ENCODE results near the gene SYCN.

SYCN gene

GRCh38 chr19:39171479-39172465, 32.3 kb downstream of the SYCN start:
- DNase-seq (ENCODE audit: low read depth): no peak

DNA sequence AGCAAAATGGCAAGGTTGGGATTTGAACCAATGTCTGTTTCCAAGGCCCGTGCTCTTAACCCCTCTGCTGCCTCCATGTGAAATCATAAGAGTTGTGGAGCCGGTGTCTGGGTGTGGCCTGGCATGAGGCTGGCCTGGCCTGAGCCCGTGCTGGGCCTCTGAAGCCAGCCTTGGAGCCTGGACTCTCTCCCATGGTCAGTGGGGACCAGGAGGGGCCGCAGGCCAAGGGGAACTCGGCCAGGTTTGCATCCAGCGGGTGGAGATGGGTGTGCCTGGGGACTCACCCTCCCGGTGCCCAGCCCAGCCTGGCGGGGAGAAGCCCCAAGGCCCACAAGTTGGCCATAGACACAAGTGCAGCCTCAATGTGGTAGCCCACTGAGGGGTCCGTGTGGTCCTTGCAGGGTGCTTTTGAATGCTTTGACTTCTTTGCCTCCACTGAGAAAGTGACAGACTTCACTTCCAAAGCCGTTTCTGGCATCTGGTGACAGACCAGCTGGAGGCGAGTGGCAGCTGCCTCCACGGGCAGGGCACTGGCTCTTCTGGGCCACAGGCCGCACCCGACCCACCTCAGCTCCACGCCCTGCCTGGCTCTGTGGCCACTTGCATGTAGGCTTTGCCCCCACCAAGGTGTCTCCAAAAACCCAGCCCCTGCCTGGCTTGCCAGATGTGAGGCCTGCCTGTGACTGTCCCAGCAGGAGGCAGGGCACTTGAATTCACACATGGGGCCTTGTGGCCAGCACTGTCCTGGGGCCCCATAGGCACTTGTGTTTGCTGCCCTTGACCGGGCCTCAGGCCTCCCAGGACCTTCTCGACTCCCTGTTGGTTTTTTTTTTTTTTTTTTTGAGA, 33.5 kb downstream of the SYCN start:
- no peak for DNase-seq (ENCODE audit: low read depth)

DNA sequence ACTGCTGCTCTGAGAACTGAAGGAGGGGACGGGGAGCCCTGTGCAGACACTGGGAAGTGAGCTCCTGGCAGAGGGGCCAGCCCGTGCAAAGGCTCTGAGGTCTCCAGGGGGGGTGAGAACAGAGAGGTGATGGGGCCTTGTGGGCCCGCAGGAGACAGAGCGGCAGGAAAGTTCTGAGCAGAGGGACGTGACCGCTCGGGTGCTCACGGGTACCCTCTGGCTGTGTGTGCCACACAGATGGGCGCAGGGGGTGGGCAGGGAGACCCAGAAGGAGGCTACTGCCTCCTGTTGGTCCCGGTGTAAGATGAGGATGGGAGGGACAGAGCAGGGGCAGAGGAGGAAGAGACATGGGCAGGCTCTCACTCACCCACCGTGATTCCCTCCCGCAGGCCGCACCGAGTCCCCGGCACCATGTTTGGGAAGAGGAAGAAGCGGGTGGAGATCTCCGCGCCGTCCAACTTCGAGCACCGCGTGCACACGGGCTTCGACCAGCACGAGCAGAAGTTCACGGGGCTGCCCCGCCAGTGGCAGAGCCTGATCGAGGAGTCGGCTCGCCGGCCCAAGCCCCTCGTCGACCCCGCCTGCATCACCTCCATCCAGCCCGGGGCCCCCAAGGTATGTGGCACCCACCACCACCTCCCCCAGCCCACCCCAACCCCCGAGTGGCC, 34.8 kb downstream of the SYCN start:
- no peak for DNase-seq (ENCODE audit: low read depth)

DNA sequence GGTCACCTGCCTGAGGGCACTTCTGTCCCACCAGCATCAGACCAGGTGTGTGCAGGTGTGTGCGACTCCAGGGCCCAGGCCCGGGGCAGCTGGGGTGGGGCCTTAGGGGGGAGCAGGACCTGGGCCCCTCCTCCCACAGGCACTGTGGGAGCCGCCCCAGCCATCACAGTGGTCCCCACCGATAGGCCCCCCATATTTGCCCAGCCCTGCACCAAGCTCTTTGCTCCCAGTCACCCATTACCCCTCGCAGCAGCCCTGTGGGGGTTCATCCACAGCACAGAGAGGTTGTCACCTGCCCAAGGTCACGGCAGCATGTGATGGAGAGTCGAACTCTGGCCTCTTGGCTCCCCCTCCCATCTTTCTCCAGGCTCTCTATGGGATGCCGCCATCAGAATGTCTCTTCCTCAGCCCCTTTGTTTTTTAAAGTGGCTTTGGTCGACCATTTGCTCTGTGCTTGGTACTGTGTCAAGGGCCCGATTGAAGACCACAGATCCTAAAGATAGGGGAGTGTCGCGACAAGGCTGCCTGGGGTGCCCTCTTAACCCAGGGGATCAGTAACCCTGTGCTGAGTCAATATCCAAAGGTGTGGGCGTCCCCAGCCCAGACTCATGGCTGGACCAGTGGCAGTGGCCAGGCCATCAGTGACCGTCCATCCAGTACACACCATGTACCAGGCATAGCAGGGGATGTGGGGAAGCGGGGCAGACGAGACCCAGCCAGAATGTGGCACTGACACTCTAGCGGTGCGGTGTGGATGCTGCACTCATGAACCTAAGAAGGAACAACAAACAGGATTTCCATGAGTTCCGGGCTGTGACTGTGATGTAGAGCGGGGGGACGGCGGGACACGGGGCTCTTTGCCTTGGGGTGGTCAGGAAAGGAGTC, 35.6 kb downstream of the SYCN start:
- DNase-seq (ENCODE audit: low read depth): no peak

DNA sequence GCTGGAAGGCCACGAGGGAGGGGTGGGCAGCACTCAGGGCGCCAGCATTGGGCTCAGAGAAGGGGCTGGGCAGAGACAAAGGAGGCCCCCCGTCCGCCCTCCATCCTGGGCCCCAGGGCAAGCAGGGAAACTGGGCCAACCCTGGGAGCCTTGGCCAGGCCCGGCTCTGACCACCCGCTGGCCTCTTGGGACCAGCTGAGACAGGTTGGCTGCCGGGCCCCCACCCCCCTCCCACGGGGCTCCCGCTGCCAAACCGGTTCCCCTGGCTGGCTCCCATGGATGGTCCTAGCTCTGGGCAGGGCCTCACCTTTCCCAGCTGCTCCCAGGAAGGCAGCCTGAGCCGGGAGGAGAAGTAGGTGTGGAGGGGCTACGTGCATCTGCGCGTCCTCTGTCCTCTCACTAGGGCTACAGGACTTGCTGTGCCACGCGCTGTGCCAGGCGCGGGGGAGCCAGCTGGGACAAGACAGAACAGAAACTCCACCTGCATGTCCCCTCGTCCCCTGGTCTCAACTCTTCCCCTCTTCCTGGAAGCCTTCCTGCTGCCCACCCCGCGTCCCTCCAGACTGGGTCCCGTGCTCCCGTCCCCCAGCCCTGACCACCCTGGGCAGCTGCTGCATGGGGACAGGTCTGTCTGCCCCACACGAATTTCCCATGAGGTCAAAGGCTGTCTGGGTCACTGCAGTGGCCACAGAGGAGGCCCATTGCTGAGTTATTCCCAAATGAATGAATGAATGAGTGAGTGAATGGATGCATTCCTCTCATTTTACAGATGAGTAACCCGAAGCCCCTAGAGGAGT, 36.4 kb downstream of the SYCN start:
- DNase-seq (ENCODE audit: low read depth): no peak

DNA sequence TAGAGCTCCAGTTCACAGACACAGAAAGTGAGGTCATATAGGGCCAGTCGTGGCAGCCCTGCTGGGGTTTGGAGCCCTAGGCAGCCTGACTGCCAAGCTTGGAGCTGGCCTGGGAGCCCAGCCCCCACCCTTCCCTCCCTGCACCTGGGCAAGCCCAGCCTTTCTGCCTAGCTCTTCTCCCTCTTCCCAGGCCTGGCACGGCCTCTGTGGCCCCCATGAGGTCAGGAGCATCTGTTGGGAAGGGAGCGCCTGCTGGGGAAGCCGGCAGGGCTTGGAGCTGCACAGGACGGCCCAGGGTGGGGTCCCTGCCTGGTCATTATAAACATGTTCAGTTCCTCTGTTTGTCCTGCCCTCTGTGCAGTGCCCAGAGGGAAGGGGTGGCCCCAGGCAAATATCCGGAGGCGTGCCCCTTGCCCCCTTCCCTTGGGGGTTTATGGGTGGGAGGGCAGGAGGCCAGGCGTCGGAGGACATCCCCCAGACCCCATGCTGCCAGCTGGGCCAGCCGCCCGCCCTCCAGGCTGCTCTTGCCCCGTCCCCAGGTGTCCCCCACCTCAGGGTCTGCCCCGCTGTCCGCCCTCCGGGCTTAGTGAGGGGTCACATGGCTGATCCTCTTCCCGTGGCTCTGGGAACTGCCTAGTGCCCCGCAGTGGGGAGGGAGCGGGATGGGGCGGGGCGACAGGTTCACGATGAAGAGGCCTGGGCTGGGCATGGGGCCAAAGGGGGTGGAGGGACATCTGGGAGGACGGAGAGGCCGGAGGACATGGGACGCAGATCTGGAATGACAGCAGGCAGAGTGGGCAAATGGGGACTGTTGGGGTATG, 37.3 kb downstream of the SYCN start:
- no peak for DNase-seq (ENCODE audit: low read depth)

DNA sequence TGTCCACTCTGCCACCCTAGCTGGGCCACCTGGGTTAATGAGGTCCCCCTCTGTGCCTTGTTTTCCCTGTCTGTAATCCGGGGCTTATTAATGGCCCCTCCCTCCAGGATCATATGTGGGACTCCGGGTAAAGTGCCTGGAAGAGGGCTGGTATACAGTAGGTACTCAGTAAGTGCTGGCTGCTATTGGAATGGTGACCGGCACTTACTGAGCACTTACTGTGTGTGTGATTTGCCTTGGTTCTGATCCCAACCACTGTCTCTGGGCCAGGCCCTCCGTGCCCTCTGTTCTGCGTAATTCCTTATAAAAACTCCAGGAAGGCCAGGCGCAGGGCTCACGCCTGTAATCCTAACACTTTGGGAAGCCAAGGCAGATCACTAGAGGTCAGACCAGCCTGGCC, 38.2 kb downstream of the SYCN start:
- DNase-seq (ENCODE audit: low read depth): no peak

DNA sequence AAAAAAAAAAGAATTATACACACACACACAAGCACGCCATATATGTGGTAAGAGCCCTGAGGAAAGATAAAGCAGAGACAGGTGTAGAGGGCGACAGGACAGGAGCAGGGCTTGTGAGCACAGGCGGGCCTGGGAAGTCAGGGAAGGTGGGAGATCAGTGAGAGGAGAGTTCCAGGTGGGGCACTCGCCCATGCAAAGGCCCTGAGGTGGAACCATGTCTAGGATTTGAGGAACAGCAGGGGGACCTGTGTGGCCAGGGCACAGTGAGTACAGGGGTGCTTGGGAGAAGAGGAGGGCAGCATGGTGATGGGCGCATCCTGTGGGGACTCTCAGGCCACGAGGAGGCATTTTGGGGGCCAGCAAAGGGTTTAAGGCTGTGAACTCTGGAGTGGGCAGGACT, 39.8 kb downstream of the SYCN start:
- DNase-seq (ENCODE audit: low read depth): no peak

- DNase-seq (ENCODE audit: low read depth): no peak
Measured at GRCh38 chr19:39163621-39164020, 40.4 kb downstream of the SYCN start.

- no peak for DNase-seq (ENCODE audit: low read depth)
Measured at GRCh38 chr19:39162441-39163043, 41.5 kb downstream of the SYCN start.

- no peak for DNase-seq (ENCODE audit: low read depth)
Measured at GRCh38 chr19:39160889-39161672, 43.0 kb downstream of the SYCN start.

DNA sequence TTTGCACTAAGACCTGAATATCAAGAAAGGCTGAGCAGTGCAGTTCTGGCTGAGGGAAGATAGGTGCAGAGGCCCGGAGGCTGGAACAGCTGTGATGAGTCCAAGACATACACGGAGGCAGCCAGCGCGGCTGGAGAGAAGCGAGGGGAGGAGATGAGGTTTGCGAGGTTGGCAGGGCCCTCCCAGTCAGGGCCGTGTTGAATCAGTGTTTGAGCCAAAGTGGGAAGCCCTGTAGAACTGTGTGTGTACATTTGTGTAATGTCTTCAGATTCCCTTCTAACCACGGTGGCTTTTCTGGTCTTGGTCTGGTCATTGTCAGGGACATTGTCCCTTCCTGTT, 43.6 kb downstream of the SYCN start:
- DNase-seq (ENCODE audit: low read depth): no peak

DNA sequence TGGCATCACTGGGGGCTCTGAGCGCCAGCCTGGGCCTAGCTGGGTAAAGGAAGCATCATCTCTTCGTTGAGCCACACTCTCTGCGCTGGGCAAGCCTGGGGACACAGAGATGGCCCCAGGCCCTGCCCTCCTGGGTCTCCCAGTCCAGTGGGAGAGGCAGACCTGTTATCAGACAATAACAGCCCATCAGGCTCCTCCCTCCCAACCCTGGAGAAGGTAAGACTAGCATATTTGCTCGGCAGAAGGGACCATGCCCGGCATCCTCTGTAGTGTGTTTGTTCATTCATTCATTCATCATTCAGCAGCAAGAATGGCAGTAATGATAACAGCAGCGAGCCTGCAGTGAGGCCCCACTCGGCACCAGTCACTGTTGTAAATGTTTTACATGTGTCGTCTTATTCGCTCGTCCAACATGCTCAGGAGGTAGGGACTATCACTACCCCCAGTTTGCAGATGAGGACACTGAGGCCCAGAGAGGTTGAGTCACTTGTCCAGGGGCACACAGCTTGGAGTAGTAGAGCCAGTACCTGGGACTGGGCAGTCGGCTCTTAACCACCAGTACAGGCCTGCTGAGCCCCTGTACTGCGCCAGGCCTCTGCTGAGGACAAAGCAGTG, 45.3 kb downstream of the SYCN start:
- DNase-seq (ENCODE audit: low read depth): no peak

DNA sequence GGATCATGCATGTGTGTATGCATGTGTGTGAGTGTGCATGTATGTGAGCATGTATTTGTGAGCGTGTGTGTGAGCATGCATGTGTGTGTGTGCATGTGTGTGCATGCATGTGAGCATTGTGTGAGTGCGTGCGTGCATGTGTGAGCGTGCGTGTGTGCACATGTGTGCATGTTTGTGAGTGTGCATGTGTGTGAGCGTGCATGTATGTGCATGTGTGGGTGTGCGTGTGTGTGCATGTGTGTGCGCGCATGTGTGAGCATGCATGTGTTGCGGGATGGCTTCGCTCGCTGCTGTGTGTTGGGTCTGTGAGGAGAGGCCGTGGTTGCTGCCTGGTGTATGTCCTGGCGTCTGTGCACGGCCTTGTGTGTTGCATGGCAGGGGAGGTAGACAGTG, 46.1 kb downstream of the SYCN start:
- DNase-seq (ENCODE audit: low read depth): no peak

GRCh38 chr19:39157275-39157996, 46.6 kb downstream of the SYCN start:
- DNase-seq (ENCODE audit: low read depth): no peak

DNA sequence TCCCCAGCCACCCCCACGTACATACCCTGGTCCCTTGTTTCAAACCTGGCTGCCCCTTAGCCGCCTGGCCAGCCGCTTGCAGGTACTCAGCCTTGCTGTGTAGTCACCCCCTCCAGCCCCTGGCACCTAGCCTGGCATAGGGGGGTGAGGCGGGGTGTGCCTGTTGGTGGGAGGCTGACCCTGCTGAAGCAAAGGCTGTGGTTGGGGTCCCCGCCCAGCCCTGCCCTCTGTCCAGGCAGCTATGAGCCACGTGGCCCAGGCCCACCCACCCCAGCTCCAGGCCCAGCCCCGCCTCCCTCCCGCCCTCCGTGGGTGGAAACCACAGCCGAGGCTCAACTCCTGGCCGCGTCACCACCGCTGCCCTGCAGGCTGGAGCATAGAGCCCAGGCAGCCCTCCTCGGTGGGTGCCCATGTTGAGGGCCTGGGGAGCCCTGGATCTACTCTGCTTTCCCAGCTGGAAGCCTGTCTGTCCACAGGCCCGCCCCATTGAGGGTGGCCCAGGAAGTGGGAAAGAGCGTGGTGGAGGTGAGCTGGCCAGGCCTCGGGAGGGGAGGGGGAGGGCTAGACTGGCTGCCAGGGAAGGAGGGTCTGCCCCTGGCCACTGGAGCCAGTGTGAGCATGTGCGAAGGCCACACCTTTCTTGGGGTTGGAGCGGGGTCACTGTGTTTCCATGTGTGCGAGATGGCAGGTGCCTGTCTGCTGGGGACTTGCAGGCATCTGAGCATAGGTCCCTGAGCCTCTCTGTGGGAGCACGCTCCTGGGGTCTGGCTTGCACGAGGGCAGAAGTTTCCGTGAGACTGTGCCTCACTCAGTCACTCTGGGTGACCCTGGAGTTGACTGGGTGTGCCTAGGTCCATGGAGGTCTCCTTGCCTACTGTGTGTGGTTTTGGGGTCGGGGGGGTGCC, 47.5 kb downstream of the SYCN start:
- no peak for DNase-seq (ENCODE audit: low read depth)

All from stimulated activated CD4-positive, alpha-beta T cell treated with anti-CD3 and anti-CD28 coated beads, Interleukin-2, amount 100 ng/mL, for 4 hours (primary cell).